Endothelial cell of umbilical vein (primary cell): Measurements from ENCODE around the gene CCDC157.

Experiments
- POLR2A ChIP-seq: IDR thresholded peaks from 2 replicates; pipeline ENCODE4 v1.6.1; 2012; ENCODE audit warnings: low read depth, mild to moderate bottlenecking, control low read depth, low read length
- POLR2AphosphoS5 ChIP-seq: IDR thresholded peaks from 2 replicates; pipeline ENCODE4 v1.6.1; 2012; ENCODE audit warnings: low read depth, mild to moderate bottlenecking, control low read depth, low read length, moderate library complexity; ENCODE audit not compliant: insufficient read depth
- TF ChIP-seq, protein P1 (sequence below), 2 donors: IDR thresholded peaks; 1 replicate in 1 of 2; 2 replicates in 1 of 2; pipeline ENCODE4 v1.5.1; 2011; ENCODE audit warnings: low read length in 2 of 2, mild to moderate bottlenecking in 2 of 2, moderate library complexity in 2 of 2, control low read depth in 1 of 2, inconsistent platforms in 1 of 2, low read depth in 1 of 2; ENCODE audit not compliant: insufficient read depth in 1 of 2; ENCODE audit errors: extremely low read depth in 1 of 2
- TF ChIP-seq, protein P2 (sequence below): IDR thresholded peaks from 2 replicates; pipeline ENCODE4 v1.6.1; 2011; ENCODE audit not compliant: insufficient read depth, insufficient read length

DNA sequence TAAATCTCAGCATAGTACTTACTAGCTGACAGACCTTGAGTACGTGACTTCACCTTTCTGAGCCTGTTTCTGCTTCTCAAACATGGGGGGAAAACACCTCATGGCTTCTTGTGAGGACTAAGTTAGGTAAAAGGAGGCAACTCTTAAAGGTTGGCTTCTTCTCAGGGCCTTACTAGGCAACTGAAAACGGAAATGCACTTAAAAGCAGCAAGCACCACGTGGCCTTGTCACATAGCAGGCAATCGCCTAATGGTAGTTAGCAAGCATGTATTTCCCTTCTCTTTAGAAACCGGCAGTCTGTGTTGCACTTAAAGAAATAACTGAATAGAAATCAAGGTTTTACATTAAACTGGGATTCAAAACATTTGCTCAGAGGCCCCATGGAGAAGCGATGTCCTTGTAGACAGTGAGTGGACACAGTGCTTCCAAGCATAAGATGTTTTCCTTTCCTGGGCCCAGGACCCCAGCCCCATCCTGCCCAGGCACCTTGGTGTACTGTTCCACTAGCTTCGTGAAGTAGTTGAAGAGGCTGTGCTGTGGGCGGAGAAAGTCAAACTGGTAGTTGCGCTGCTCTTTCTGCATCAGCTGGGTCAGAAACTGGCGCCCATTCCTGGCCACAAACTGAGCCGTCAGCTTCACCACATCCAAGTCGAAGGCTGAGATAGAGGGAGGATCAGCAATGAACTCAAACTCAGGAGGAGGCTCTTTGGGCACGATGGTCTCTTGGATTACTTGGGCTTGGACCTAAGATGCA is 12.2 kb upstream of the CCDC157 start:
- TF ChIP-seq, protein P1, sequence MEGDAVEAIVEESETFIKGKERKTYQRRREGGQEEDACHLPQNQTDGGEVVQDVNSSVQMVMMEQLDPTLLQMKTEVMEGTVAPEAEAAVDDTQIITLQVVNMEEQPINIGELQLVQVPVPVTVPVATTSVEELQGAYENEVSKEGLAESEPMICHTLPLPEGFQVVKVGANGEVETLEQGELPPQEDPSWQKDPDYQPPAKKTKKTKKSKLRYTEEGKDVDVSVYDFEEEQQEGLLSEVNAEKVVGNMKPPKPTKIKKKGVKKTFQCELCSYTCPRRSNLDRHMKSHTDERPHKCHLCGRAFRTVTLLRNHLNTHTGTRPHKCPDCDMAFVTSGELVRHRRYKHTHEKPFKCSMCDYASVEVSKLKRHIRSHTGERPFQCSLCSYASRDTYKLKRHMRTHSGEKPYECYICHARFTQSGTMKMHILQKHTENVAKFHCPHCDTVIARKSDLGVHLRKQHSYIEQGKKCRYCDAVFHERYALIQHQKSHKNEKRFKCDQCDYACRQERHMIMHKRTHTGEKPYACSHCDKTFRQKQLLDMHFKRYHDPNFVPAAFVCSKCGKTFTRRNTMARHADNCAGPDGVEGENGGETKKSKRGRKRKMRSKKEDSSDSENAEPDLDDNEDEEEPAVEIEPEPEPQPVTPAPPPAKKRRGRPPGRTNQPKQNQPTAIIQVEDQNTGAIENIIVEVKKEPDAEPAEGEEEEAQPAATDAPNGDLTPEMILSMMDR (IDR thresholded peaks at IDR 0.05; ENCODE audit: extremely low read depth in 1 of 2, insufficient read depth in 1 of 2, low read depth in 1 of 2, low read length in 2 of 2), result no peak
- TF ChIP-seq POLR2A (no peak), POLR2AphosphoS5 (no peak)
- TF ChIP-seq, protein P2, sequence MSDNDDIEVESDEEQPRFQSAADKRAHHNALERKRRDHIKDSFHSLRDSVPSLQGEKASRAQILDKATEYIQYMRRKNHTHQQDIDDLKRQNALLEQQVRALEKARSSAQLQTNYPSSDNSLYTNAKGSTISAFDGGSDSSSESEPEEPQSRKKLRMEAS, result no peak
